CD4-positive, alpha-beta T cell treated with Interleukin-4 for 4 hours (primary cell): ENCODE measurements around the gene TPGS1.
A peak's percentile ranks its signal among the peaks of the same experiment; 100 is the strongest.

Experiments used
- DNase-seq: peaks from one replicate; pipeline ENCODE4 v3.0.0-alpha.2; 2020

The TPGS1 gene

GRCh38 chr19:522726-523125, 15.4 kb downstream of the TPGS1 start:
- DNase-seq: no peak

GRCh38 chr19:524062-524674, 16.9 kb downstream of the TPGS1 start:
- DNase-seq: no peak

GRCh38 chr19:525029-525428, 17.7 kb downstream of the TPGS1 start:
- DNase-seq: no peak

GRCh38 chr19:525857-526419, 18.6 kb downstream of the TPGS1 start:
- DNase-seq: no peak

- DNase-seq: no peak
Observed at GRCh38 chr19:530134-531008, 23.1 kb downstream of the TPGS1 start.

GRCh38 chr19:531009-531752, 23.9 kb downstream of the TPGS1 start:
- DNase-seq: peak; percentile 77

- DNase-seq: no peak
Observed at GRCh38 chr19:531753-532560, 24.7 kb downstream of the TPGS1 start, which contains the start of gene CDC34. TSS of gene CDC34 (plus strand) at chr19:531760. CDS start at chr19:531932, 172 bp downstream.

- peak; percentile 44 for DNase-seq
Observed at GRCh38 chr19:532561-533363, 25.5 kb downstream of the TPGS1 start.

GRCh38 chr19:533364-534058, 26.2 kb downstream of the TPGS1 start:
- DNase-seq: no peak

GRCh38 chr19:534088-534487, 26.8 kb downstream of the TPGS1 start:
- no peak for DNase-seq

GRCh38 chr19:535017-535835, 27.9 kb downstream of the TPGS1 start:
- DNase-seq: no peak

- DNase-seq: no peak
Observed at GRCh38 chr19:536031-536880, 29.0 kb downstream of the TPGS1 start.

- no peak for DNase-seq
Observed at GRCh38 chr19:536881-537404, 29.6 kb downstream of the TPGS1 start.

GRCh38 chr19:538641-539428, 31.5 kb downstream of the TPGS1 start:
- DNase-seq: no peak

GRCh38 chr19:539429-540030, 32.2 kb downstream of the TPGS1 start:
- no peak for DNase-seq

- no peak for DNase-seq
Observed at GRCh38 chr19:540867-541637, 33.8 kb downstream of the TPGS1 start.

GRCh38 chr19:541699-542098, 34.4 kb downstream of the TPGS1 start:
- no peak for DNase-seq
